HG02981 (cell line): ENCODE results near the gene HOXA7.

Source experiments
- ATAC-seq: cut with Tn5 transposase; IDR thresholded peaks from one replicate; pipeline ENCODE4 v1.9.1; 2021; ENCODE audit warnings: mild to moderate bottlenecking, moderate library complexity; ENCODE audit not compliant: unreplicated experiment

The HOXA7 gene

GRCh38 chr7:27194002-27194352 lies 37.5 kb upstream of the HOXA7 start:
- ATAC-seq: no peak

GRCh38 chr7:27193335-27194001 lies 37.0 kb upstream of the HOXA7 start:
- ATAC-seq: no peak

- ATAC-seq: no peak
Observed at GRCh38 chr7:27192546-27193334, 36.3 kb upstream of the HOXA7 start.

- ATAC-seq: no peak
Observed at GRCh38 chr7:27191833-27192545, 35.5 kb upstream of the HOXA7 start.

- ATAC-seq: no peak
Observed at GRCh38 chr7:27191161-27191731, 34.8 kb upstream of the HOXA7 start.

- ATAC-seq: no peak
Observed at GRCh38 chr7:27189997-27190748, 33.7 kb upstream of the HOXA7 start.

GRCh38 chr7:27189295-27189996 lies 33.0 kb upstream of the HOXA7 start:
- no peak for ATAC-seq

- ATAC-seq: no peak
Observed at GRCh38 chr7:27188386-27189294, 32.2 kb upstream of the HOXA7 start.

- no peak for ATAC-seq
Observed at GRCh38 chr7:27187475-27188385, 31.3 kb upstream of the HOXA7 start.

GRCh38 chr7:27186668-27187474 lies 30.4 kb upstream of the HOXA7 start:
- ATAC-seq: no peak

- ATAC-seq: no peak
Observed at GRCh38 chr7:27185854-27186667, 29.6 kb upstream of the HOXA7 start.

GRCh38 chr7:27185013-27185853 lies 28.8 kb upstream of the HOXA7 start, which contains the start of gene HOXA11:
Gene HOXA11, minus strand, starts transcription at chr7:27185232. Its CDS starts 88 bp downstream, at chr7:27185144.
- no peak for ATAC-seq

- no peak for ATAC-seq
Observed at GRCh38 chr7:27184337-27185012, 28.0 kb upstream of the HOXA7 start.

- ATAC-seq: no peak
Observed at GRCh38 chr7:27183682-27184336, 27.3 kb upstream of the HOXA7 start.
